Epithelial cell of esophagus (primary cell): Measurements from ENCODE around the gene INPP5E.

Experiments used
- DNase-seq: peaks from one replicate; pipeline ENCODE4 v3.0.0; 2010; ENCODE audit warnings: low read depth
- H3K4me3 ChIP-seq: 2 replicates; pipeline ENCODE4 v1.5.1; 2011; ENCODE audit warnings: mild to moderate bottlenecking, low read length, control low read depth
- CTCF ChIP-seq: IDR thresholded peaks from 2 replicates; pipeline ENCODE4 v1.5.1; 2011; ENCODE audit warnings: low read depth, mild to moderate bottlenecking, low read length, control low read depth, inconsistent platforms; ENCODE audit not compliant: insufficient read depth; ENCODE audit errors: missing control alignments

INPP5E gene

GRCh38 chr9:136445799-136446198 is 6.2 kb upstream of the INPP5E start:
- H3K4me3 ChIP-seq: no peak overlapping the region
- DNase-seq: no peak
- no peak for TF ChIP-seq CTCF

GRCh38 chr9:136444102-136444501 is 4.5 kb upstream of the INPP5E start:
- no peak overlapping the region for H3K4me3 ChIP-seq
- TF ChIP-seq CTCF: no peak
- no peak for DNase-seq

GRCh38 chr9:136443687-136444086 is 4.0 kb upstream of the INPP5E start:
- no peak for TF ChIP-seq CTCF
- DNase-seq: no peak
- H3K4me3 ChIP-seq: no peak overlapping the region

GRCh38 chr9:136443087-136443486 is 3.4 kb upstream of the INPP5E start:
- DNase-seq: no peak

GRCh38 chr9:136442265-136442664 is 2.6 kb upstream of the INPP5E start:
- H3K4me3 ChIP-seq: no peak overlapping the region
- TF ChIP-seq CTCF: no peak
- DNase-seq: no peak

More at GRCh38 chr9:136443087-136443486, 3.4 kb upstream of the INPP5E start:
- no peak overlapping the region for H3K4me3 ChIP-seq
- no peak for TF ChIP-seq CTCF

GRCh38 chr9:136441681-136442245 is 2.1 kb upstream of the INPP5E start:
- no peak for TF ChIP-seq CTCF
- no peak overlapping the region for H3K4me3 ChIP-seq
- no peak for DNase-seq

GRCh38 chr9:136441191-136441680 is 1.6 kb upstream of the INPP5E start:
- TF ChIP-seq CTCF: no peak
- no peak for DNase-seq
- H3K4me3 ChIP-seq: no peak overlapping the region
